HG03442 (cell line): ENCODE data around the gene TMEM183A.

ENCODE experiments used
- ATAC-seq: cut with Tn5 transposase; IDR thresholded peaks from one replicate; pipeline ENCODE4 v1.9.1; 2021; ENCODE audit warnings: mild to moderate bottlenecking, moderate library complexity; ENCODE audit not compliant: unreplicated experiment

TMEM183A gene

DNA sequence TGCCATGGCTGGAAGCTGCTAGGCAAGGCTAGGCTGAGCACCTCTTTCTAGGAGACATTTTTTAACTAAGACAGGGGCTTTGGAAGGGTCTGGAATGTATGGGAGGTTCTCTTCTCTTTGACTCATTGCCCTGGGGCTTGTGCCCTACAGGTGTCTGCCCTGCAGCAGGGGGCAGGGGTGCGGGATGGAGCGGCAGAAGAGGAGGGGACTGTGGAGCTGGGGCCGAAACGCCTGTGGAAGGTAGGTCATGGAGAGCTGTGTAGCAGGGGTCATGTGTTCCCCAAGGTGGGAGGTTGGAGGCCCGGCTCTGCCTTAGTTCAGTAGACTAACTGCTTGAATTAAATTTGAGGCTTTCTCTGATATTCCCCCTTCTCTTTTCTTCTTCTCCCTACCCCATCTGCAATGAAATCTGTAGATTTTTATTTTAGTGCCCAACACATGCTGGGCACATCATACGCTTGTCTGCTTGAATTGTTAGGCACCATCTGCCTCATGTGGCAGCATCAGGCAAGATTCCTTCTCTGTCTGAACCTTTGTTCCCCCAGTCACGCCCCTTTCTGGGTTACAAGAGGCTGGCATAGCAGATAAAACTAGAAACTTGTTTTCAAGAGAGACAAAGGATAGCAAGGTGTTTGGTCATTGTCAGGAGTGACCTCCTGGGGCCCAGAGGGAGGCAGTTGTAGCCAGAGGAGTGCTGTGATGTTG lies 37.5 kb downstream of the TMEM183A start:
- no peak for ATAC-seq

DNA sequence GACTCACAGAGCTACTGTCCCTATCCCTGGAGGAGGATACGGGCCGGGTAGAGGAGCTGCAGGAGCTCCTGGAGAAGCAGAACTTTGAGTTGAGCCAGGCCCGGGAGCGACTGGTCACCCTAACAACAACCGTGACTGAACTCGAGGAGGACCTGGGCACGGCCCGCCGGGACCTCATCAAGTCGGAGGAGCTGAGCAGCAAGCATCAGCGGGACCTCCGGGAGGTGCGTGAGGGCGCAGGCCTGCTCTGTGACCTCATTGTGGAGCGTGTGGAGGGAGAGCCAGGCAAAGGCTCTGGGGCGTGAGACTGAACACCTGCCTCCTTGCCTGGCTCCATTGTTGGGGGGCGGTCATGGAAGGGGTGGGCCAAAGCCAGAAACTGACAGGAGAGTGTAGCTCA lies 38.2 kb downstream of the TMEM183A start:
- no peak for ATAC-seq

DNA sequence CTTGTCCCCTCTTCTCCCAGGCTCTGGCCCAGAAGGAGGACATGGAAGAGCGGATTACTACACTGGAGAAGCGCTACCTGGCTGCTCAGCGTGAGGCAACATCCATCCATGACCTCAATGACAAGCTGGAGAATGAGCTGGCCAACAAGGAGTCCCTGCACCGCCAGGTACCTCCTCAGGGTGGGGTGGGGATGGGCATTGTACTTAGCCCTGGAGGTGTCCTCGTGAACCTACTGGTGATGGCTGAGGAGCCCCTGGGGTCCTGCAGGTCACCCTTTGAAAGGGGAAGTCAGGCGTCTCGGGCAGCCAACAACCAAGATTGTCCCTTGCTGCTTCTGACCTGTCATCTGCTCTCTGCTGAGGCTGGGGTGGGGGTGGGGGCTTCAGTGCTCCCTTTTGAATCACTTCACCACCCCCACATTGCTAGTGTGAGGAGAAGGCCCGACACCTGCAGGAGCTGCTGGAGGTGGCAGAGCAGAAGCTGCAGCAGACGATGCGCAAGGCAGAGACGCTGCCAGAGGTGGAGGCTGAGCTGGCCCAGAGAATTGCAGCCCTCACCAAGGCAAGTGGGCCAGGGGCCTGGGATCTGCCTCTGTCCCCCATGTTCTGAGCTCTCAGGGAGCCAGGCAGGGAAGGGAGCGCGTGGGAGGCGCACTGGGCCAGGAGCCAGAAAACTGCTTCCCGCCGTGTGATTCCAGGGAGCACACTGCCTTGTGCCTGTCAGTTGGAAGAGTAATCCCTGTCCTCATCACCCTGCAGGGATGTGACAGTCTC lies 38.8 kb downstream of the TMEM183A start:
- ATAC-seq, result no peak

DNA sequence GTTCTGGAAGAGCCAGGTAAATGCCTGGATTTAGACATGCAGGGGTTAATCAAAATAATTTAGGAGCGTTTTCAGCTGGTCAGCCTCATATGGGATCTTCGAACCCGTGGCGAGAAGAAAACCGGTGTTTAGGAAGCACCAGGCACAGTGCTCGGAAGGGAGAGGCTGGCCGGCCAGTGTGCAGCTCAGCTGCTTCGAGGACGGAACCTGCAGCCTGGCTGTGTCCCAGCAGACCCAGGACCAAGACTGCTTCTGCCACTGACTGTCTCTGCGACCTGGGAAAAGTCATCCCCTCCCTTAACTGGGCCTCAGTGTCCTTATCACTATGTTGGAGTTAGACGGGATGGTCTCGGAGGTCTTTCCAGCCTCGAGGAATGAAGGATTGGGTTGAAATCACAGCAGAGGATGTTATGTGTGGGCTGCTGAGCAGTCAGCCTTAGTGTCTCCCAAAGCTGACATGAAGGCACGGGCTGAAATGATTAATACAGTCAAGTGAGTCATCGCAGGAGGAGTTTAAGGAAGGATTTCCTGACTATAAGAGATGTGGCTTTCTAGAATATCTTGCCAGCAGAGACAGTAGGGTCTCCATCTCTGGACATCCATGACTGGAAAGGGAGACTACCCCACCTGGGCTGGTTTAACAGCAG lies 39.9 kb downstream of the TMEM183A start:
- ATAC-seq, result no peak

DNA sequence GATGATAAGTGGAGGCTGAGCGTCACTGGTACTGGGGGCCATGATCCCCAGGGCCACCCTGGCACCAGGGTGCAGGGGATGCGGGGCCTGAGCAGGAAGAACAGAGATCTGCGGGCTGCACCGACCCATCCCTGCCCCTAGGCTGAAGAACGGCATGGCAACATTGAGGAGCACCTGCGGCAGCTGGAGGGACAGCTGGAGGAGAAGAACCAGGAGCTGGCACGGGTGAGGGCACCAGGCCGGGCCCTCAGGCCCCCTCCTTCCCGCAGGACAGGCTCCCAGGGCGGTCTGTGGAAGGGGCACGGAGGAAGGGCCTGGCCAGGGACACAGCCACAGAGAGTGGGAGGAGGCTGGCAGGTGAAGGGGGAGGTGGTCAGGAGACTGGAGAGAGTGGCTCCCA lies 40.9 kb downstream of the TMEM183A start:
- no peak for ATAC-seq

DNA sequence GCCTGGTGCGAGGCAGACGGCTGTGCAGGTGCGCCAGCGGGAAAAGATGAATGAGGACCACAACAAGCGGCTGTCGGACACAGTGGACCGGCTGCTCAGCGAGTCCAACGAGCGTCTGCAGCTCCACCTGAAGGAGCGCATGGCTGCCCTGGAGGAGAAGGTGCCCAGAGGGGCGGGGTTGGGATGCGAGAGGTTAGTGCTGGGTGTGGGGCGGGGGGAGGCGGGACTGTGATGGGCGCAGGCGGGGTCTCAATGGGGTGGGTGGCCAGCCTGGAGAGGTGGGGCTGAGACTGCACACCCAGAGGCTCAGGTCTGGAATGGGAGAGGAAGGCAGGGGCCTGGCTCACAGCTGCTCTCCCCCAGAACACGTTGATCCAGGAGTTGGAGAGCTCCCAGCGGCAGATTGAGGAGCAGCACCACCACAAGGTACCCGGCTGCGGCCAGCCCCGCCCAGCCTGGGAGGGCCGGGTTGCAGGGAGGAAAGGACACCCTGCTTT lies 41.4 kb downstream of the TMEM183A start:
- ATAC-seq, result no peak

DNA sequence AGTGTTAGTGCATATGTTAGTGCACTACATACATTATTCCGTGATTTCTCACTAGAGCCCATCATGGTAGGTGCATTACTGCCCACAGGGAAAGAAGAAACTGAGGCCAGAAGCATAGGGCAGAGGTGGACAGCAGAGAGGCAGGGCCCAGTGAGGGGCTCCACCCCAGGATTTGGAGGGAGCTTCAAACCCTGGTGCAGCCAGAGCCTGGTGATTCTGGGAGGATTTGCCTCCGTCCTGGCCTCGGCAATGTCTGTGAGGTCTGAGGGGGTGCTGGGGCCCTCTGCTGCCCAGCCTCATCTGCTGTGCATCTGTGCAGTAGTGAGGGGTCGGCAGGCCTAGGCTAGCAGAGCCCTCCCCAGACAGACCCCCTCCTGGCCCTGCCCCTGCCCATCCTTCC lies 41.9 kb downstream of the TMEM183A start:
- ATAC-seq, result no peak

DNA sequence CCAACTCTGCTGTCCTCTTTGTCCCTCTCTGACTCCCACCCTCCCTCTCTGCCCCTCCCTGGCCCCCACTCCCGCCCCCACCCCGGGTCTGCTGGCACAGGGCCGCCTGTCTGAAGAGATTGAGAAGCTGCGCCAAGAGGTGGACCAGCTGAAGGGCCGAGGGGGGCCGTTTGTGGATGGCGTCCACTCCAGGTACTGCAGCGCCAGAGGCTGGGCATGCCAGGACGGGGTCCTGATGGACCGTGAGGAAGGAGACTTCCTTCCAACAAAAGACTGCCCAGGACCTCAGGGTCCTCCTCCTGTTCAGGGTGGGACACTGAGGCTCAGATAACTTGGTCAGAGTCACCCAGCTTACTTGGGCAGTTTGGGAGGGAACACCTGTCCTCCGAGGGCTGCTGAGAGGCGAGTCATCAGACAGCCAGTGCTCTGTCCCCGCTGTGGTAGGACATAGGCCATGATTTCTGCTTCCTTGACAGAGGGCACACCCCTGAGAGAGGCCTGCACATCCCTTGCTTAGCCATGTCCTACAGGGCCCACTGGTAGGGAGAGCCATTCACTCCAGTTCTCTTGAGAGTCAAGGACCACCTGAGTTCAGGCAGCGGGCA lies 42.5 kb downstream of the TMEM183A start:
- ATAC-seq, result no peak

DNA sequence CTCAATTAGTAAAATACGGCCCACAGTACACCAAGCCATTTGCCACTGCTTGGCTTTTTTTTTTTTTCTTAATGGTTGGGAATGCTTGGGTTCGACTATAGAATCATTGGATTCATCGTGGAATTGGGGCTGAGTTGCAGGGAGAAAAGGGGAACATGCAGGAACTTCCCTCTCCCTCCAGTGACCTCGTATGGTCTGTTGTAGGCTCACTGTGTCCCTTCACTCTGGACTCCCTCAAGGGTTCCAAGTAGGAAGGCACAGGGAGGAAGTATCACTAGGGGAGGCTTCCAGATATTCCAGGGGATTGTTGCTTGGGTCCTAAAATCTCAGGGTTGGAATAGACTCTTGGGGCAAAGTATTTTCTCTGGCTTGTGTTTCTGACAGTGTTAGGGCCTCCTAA lies 43.7 kb downstream of the TMEM183A start:
- no peak for ATAC-seq

DNA sequence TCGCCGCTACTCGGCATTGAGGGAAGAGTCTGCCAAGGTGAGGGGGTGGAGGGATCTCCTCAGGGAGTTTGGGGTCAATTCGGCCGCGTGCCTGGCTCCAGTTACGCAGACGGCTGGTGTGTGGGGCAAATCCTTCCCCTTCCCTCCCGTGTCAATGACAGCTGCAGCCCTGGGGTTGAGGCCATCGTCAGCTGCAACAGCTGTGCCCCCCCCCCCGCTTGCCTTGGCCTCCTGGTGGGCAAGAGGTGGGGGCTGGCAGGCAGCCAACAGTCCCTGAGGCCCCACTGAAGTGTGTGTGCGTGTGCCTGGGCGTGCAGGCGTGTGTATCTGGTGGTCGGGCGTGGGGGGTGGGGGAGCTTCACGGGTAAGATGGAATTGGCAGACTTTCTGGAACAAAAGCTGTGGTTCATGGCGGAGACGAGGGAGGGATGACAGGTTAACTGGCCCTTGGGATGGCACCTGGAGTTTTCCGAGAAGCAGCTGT lies 44.7 kb downstream of the TMEM183A start:
- no peak for ATAC-seq

DNA sequence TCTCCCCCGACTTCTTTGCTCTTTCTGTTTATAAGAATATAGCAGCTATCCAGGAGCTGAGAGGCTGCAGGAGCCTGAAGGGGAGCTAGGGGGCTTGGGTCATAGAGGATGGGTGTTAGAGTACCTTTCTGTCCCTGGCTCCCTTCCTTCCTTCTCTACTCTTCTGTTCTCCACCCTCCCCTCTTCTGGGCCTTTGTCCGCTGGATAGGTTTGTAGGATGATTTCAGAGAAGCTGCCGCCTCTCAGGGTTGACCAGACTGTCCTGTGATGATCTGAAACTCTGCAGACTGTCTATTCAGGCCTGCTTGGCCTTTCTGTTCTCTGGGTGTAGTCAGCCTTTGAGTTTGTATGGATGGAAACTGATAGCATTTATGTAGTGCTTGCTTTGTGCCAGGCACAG lies 45.4 kb downstream of the TMEM183A start:
- no peak for ATAC-seq

DNA sequence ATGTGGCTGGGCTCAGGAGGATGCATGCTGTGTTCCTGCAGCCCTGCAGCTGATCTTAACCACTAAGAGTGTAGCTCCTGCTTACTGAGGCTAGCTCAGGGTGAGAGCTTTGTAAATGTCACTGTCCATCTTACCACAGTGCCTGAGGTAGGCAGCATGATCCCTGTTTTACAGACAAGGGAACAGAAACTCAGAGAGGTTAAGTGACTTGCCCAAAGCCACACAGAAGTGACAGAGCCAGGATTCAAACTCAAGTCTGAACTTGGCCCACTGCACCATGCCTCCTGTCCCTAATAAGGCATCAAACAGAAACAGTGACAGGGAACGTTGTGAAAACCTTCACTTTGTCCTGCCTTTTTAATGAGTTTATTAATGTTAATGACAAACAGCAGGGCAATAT lies 47.0 kb downstream of the TMEM183A start:
- no peak for ATAC-seq

DNA sequence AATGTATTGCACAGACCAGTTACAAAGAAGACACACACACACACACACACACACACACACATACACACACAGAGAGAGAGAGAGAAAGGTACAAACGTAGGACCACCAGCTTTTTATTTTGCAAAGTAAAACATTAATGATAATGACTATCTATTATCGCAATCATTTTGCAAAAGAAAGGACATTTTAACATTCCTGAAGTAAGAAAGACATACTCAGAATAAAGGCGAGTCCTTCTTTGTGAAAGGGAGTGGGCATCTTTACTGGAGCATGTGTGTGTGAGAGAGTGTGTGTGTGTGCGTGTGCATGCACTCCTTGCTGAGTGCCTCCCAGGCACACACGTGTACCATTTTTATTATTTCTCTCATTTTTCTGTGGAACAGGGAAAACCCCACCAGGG lies 47.5 kb downstream of the TMEM183A start:
- ATAC-seq, result no peak

DNA sequence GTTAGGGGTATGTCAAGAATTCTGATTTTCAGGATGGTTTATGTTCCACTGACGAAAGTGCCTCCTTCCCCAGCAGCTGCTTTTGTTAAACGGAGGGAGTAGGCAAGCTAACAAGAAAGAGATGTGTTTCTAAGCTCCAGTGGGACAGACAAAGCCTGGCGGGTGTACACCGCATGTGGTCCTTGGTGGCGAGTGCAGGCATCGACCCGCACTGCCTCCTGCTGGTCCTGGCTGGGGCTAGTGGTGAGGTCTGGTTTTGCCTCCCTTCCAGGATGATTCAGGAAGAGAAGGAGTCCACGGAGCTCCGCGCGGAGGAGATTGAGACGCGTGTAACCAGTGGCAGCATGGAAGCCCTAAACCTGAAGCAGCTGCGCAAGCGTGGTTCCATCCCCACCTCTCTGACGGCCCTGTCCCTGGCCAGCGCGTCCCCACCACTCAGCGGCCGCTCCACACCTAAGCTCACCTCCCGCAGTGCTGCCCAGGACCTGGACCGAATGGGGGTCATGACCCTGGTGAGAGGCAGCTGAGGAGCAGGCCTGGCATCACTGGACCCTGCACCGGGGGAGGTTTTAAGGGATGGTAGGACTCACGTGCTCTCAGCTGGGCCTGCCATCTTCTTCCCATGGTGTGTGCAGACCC lies 48.1 kb downstream of the TMEM183A start:
- ATAC-seq, result no peak

DNA sequence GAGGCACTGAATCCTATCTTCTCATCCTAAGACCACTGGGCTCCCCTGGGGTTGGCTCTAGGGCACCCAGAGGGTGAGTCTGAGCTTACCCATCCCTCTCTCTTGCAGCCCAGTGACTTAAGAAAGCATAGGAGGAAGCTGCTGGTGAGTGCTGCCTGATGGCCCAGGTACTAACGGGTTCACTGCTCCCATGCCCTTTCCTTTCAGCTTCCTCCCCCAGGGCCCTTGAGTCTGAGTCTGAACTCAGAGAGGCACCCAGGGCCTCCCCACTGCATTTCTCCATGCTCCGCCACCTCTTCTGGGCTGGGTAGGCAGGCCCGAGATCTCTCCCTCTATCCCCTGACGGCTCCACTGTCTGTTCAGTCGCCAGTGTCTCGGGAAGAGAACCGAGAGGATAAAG lies 48.8 kb downstream of the TMEM183A start:
- no peak for ATAC-seq

DNA sequence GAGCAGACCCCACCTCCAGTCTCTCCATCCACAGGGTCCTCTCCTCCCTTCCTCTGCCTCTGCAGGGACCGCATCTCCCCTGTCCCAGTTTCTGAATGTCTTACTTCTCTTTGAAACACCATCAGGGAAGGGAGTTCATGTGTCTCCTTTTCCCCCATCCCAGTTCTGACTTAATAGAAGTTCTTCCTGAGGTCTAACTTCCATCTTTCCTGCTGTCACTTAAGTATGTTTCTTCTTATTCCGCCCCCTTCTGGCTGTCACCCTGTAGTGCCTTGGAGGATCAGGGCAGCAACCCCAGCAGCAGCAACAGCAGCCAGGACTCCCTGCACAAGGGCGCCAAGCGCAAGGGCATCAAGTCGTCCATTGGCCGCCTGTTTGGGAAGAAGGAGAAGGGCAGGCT lies 49.3 kb downstream of the TMEM183A start:
- no peak for ATAC-seq

DNA sequence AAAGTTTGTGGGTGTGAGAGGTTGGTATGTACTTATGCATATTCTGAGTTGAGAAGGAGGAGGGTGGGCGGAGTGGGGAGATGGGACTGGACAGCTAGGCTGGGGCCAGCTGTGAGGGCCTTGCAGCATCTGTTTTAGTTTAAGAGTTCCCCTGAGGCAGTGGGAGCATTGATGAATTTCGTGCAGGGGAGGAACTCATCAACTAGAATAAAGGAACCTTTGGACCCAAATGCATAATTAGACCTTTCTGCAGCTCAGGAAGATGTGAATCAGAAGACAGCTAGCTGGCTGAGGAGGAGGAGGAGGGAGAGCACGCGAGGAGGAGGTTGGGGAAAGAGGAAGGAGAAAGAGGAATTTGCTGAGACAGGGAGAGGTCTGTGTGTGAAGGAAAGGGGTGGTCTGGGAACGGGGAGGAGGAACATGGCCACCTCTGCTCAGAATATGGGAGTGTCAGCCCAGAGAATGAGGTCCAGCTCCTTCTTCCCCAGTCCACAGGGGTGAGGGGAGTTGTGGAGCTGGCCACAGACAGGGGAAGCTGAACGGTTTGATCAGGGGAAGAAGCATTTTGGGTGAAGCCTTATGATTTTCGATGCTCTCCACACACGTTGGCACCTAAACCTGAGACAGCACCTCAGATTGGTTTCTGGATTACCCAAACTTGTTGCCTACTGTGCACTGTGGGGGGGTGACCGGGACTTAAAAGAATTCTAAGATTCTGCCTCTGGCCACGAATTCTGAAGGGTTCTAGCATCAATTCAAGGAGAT lies 50.9 kb downstream of the TMEM183A start:
- no peak for ATAC-seq

DNA sequence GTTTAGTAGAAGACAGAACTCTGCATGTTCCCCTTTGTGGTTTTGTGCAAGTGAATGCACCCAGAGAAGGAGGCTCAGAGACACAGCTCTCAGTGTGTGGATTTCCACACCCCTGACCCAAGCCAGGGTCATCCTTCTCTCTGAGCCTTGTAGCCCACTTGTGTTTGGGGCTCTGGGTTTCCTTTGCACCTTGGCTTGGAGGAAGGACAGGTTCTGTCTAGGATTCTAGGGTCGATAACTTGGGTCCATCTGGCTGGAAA lies 51.4 kb downstream of the TMEM183A start:
- ATAC-seq, result no peak

DNA sequence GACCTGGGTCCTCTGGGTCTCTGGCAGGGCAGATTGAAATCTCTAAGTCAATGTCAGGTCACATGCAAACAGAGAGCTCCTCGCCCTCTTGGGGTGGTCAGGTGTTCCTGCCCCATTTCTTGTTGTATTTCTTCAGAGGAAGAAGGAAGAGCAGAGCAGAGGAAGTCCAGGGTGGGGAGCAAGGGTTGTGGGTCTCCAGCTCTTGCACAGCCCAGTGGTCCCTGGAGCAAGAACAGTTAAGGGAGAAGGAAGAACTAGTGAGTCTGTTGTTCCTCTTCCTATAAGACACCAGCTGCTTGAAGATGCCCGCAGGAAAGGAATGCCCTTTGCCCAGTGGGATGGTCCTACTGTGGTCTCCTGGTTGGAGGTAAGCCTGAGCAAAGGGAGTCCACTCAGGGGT lies 52.3 kb downstream of the TMEM183A start:
- ATAC-seq, result no peak

DNA sequence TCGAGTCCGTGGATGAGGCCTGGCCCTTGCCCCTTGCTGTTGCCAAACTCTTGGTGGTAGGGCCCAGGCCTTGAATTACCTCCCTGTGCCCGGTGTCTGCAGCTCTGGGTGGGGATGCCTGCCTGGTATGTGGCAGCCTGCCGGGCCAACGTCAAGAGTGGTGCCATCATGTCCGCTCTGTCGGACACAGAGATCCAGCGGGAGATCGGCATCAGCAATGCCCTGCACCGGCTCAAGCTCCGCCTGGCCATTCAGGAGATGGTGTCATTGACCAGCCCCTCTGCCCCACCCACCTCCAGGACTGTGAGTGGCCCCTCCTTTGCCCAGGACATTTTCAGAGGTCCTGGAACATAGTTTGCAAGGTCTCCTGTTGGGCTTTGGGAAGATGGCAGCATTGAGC lies 52.9 kb downstream of the TMEM183A start:
- ATAC-seq, result no peak
